ENCODE results near the gene MCIDAS. TPM values are rescaled to one million over a fixed set of nuclear protein-coding genes. Genes with fewer than 3 reads are reported as not detected.

MCIDAS gene
- total RNA-seq, 4 donors from 2014 or later: not detected

DNA sequence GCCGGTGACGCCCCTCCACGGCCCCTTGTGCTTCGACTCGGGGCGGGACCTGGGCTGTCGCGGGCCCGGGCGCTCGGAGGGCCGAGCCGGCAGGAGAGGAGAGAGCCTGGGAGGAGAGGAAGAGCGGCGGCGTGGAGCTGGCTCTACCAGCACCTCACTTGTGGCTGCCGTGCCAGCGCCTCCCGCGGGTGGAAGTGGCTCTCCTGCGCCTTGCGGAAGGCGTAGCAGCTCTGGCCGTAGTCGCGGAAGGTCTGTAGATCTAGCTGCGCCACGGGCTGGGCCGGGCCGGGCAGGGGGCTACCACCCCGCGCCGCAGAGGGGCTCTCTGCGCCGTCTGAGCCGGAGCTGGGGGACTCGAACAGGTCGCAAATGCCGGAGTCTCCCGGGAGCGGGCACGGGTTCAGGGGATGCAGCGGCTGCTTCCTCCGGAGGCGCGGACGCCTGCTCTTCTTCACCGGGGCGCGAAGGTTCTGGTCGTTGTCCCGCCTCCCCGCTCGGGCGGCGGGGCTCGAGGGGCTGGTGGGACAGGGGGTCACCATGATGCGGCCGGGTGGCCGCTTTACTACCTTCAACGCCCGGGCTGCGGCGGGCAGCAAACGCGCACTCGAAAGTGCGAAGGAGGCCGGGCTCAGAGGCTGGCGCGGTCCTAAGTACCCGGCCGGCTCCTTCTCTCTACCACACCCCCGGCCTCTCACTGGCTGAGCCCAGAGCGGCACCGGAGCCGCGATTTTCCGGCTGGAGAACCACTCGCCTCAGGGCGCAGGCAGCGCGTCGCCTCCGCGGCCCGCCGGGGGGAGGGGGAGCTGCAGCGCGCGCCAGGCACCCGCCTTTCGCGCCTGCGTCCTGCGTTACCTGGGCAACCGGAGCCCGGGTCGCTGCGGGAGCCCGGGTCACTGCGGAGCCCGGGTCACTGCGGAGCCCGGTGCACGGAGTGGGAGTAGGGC, 6.1 kb upstream of the MCIDAS start, which contains the start of gene CCNO:
TSS of gene CCNO (minus strand) at position 624 of the 944 bp plus-strand sequence. CDS start at position 539, 85 bp downstream.
- peaks cover 30 to 32% of the 10 kb centered on the region in 2 donors for H3K4me1 ChIP-seq
- no peak for DNase-seq
- H3K9me3 ChIP-seq: no peaks in the 10 kb centered on the region
- no peaks in the 10 kb centered on the region for H3K36me3 ChIP-seq
- in situ Hi-C loops (cut with MboI; ENCODE audit: low sequenced_read_pairs in 4 of 4) (no loop called here), intact Hi-C loops (cut with DNase I; ENCODE audit: low total_unique reads) (loop anchor here (2.0 kb wide), 1 partner anchor 60 kb away; the partner anchor contains the start of gene CDC20B)
- TF ChIP-seq CTCF (IDR thresholded peaks at IDR 0.05 in 4 of 5, conservative IDR thresholded peaks at IDR 0.05 in 1 of 5) (no peak), POLR2A (IDR thresholded peaks at IDR 0.05) (no peak)
- ATAC-seq: peak; percentile 53 to 57
- H3K27ac ChIP-seq: no peak within 1 kb of the TSS
- H3K27me3 ChIP-seq: peaks cover 84 to 90% (median 88%) of the 10 kb centered on the region in 3 donors
- peak within 1 kb of the TSS; percentile 55 to 90 (median 60) for H3K4me3 ChIP-seq

DNA sequence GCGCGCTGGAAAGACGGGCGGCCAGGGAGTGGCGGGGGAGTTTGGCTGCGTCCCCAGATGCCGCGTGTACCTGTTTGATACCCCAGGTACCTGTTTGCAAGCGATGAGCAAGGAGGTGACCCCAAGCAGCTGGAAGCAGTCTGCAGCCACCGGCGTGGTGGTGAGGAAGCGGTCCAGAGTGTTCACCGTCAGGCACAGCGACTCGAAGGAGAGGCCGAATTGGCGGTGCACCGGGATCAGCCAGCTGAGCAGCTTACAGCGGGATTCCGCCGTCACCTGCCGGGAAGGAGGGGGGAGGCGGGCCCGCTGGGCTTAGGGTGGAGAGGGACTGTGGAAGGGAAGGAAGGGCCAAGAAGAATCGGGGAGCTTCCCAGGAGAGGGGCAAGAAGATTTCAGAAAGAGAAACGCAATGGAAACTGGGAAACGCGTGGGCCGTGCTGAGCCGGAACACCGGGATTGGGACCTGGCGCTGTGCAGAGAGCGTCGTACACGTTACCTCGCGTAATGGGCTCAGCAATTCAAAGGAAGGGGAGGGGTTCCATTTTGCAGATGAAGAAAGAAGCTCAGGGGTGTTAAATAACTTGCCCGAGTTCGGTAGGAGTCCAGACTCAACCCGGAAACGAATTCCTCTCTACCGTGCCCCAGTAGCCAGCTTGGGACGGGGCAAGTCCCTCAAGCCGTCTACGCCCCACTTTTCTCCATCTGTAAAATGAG, 5.3 kb upstream of the MCIDAS start:
- peaks cover 93 to 95% (median 95%) of the 10 kb centered on the region in 3 donors for H3K27me3 ChIP-seq
- intact Hi-C loops (cut with DNase I; ENCODE audit: low total_unique reads): loop anchor here (2.0 kb wide), 1 partner anchor 60 kb away; the partner anchor contains the start of gene CDC20B
- peaks cover 30 to 38% of the 10 kb centered on the region in 2 donors for H3K4me1 ChIP-seq
- no peak overlapping the region for H3K27ac ChIP-seq
- H3K36me3 ChIP-seq: no peaks in the 10 kb centered on the region
- TF ChIP-seq POLR2A (IDR thresholded peaks at IDR 0.05): no peak
- no peak for TF ChIP-seq CTCF (IDR thresholded peaks at IDR 0.05 in 4 of 5, conservative IDR thresholded peaks at IDR 0.05 in 1 of 5)
- ATAC-seq (no peak), DNase-seq (no peak)
- in situ Hi-C loops (cut with MboI; ENCODE audit: low sequenced_read_pairs in 4 of 4): no loop called here
- H3K9me3 ChIP-seq: no peaks in the 10 kb centered on the region
- H3K4me3 ChIP-seq: peak overlapping the region; percentile 55 to 90 (median 60)

GRCh38 chr5:55231919-55232270, 4.8 kb upstream of the MCIDAS start:
- Histone ChIP-seq H3K4me1 (peaks cover 30 to 41% of the 10 kb centered on the region in 2 donors), H3K36me3 (no peaks in the 10 kb centered on the region), H3K4me3 (peak overlapping the region; percentile 55 to 90 (median 60)), H3K27me3 (peaks cover 94 to 98% (median 95%) of the 10 kb centered on the region in 3 donors), H3K27ac (no peak overlapping the region), H3K9me3 (no peaks in the 10 kb centered on the region)
- TF ChIP-seq CTCF (IDR thresholded peaks at IDR 0.05 in 4 of 5, conservative IDR thresholded peaks at IDR 0.05 in 1 of 5) (no peak), POLR2A (IDR thresholded peaks at IDR 0.05) (no peak)
- intact Hi-C loops (cut with DNase I; ENCODE audit: low total_unique reads) (loop anchor here (2.0 kb wide), 1 partner anchor 59 kb away; the partner anchor contains the start of gene CDC20B), in situ Hi-C loops (cut with MboI; ENCODE audit: low sequenced_read_pairs in 4 of 4) (no loop called here)
- DNase-seq: no peak
- ATAC-seq: no peak

GRCh38 chr5:55231029-55231918, 4.2 kb upstream of the MCIDAS start:
- DNase-seq (no peak), ATAC-seq (no peak)
- Histone ChIP-seq H3K27ac (no peak overlapping the region), H3K27me3 (peaks cover 96 to 99% (median 98%) of the 10 kb centered on the region in 3 donors), H3K9me3 (no peaks in the 10 kb centered on the region), H3K36me3 (no peaks in the 10 kb centered on the region), H3K4me1 (peaks cover 30 to 48% of the 10 kb centered on the region in 2 donors), H3K4me3 (peak overlapping the region; percentile 27 to 90 (median 47))
- TF ChIP-seq POLR2A (IDR thresholded peaks at IDR 0.05) (no peak), CTCF (IDR thresholded peaks at IDR 0.05 in 4 of 5, conservative IDR thresholded peaks at IDR 0.05 in 1 of 5) (no peak)
- intact Hi-C loops (cut with DNase I; ENCODE audit: low total_unique reads) (no loop called here), in situ Hi-C loops (cut with MboI; ENCODE audit: low sequenced_read_pairs in 4 of 4) (no loop called here)
